CD4-positive, alpha-beta T cell treated with Interleukin-1 beta for 1 hour (primary cell): ENCODE results near the gene CNTNAP2.

ENCODE experiments used
- DNase-seq, 2 donors: peaks; one replicate each; pipeline ENCODE4 v3.0.0-alpha.2; 2020 to 2022

CNTNAP2 gene

DNA sequence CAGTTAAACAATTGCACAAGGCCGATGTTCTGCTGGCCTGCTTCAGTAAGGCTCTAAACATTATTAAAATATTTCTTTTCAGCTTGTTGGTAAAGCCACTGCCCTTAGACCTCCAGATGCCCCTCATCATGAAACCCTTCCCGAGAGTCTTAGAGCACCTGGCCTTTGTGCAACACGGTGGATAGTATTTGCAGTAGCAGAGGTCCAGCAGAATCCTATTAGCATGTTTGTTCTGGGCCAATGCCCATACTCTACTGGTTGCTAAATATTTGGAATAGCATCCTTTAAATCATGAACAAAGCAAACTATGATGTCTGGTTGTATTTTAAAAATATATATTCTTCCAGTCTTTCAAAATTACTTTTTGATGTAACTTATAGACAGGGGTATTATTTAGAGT, 584.6 kb downstream of the CNTNAP2 start:
- no peak for DNase-seq

DNA sequence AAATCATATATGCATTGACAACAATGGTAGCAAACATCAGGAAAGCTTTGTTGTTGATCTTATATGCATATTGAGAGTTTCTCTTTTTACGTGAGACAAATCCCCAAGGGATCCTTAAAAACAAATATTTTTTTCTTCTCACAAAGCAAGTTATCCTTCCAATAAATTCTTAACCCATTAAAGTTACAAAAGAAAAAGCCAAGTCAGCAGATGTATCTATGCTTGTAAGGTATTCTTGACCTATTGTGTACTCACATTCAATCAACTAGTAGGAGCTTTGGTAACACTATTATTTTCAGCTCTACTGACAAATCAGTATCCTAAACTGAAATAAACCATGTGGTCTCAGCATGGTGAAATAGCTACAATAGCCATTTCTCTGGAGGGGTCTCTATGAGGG, 586.3 kb downstream of the CNTNAP2 start:
- no peak for DNase-seq

DNA sequence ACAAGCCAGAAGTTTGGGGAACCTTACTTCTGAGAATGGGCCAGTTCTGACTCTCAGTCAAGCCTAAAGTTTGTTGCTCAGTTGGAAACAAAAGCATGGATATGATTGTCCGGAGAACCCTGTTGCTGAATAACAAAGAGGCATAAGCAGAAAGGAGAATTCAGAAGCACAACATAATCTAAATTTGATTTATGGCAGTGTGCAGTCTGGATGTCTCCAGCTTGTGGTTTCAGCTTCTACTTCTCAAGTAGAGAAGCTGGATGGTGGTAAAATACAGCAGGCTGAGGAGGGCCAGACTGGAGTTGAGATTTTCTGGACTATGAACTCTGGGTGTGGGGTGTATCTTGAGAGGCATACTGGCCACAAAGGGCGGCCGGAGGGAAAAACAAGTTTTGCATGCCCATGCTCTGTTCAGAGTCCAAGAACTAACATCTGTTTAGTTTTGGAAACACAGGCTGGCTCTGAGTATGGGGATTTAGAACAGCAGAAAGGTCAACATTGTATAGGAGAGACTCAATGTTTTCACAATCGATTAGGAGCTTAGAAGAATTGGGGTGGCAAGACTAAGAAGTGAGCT, 592.9 kb downstream of the CNTNAP2 start:
- no peak for DNase-seq

DNA sequence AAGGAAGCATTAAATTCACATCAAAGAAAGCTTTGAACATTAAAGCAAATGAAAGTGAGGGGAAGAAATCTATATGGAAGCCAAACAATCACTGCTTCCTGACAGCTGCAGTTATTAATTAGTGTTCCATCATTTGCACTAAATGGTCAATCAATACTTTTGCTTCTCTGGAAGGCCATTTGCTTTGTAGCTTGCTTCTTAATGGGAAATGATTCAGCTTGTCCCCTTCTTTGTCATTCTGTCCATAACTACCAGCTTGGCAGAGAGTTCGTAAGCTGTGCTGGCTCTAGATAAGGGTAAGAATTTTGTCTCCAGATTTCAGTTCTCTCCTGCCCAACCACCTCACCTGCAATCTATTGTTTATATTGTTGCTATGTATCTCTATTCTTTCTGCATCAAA, 596.6 kb downstream of the CNTNAP2 start:
- no peak for DNase-seq

DNA sequence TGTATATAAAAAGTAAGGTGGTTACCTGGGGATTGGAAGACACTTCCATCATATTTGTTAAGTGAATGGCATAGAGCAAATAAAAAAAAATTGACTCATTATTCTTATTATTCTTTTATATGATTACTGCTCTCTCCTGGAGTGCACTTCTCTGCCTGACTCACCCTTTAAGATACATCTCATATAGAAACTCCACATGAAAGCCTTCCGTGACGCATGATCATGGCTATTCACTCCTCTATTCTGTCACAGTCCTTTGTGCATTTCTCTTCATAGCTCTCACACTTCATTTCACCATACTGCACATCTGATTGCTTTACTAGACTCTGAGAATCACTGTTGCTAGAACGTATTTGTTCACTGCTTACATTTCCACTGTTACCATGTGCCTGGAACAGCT, 597.3 kb downstream of the CNTNAP2 start:
- DNase-seq = no peak

DNA sequence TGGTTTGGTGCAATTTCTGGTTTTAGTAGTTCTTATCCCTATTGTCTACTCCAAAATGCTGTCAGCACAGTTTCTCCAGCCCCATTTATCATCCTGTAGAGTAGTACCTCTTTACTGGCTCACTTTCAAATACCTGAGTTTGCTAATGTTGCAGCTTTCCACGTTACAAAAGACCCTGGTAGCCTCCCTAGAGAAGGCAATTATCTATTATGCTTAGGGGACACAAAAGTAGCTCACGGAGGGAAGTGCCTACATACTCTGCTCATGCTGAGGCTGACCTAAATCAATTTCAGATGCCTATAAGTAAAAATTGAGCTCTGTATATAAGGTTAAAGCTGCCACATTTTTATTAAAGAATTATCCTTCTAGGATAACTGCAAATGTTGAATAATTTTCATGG, 603.6 kb downstream of the CNTNAP2 start:
- DNase-seq = no peak

DNA sequence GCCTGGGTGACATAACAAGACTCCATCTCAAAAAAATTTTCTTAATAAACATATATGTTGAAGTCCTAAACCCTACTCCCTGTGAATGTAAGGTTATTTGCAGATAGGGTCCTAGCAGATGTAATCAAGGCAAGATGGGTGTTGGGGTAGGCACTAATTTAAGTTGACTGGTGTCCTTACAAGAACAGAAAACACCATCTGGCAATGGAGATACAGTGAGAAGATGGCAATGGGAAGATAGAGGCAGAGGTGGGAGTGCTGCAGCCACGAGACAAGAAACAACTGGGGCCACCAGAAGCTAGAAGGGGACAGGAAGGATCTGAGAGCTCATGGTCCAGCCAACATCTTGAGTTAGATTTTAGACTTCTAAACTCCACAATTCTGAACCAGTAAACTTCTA, 606.4 kb downstream of the CNTNAP2 start:
- DNase-seq = no peak

DNA sequence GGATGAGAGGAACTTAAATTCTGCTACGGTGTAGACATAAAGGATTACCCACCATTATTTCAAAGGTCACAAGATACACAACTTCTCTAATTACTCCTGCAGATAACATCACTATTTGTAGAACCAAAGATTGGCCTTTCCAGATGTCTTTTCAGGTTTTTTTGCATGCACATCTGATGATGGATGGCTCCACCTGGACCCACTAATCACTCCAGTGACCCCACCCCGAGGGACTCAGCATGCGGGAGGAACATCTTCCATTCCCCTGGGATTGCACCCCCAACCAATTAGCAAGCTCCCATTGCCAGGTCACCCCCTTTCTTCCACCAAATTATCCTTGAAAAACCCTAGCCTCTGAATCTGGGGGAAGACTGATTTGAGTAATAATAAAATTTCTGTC, 608.9 kb downstream of the CNTNAP2 start:
- DNase-seq = no peak

DNA sequence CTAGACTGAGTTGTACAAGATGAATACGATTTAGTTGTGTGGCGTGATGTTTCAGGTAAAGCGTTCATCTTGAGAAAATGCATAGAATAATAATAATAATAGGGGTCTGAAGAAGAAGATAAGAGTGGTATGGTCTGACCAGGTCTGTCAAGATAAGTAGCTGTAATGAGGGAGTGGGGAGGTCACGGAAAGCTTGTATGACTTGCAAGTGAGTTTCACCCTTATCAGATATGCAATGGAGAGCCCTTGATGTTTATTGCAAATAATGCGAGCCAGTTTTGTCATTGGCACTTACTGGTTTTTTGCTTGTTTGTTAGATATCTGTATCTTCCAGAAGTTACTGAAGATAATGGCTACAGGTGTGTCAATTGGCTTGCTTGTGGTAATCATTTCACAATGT, 611.5 kb downstream of the CNTNAP2 start:
- DNase-seq = no peak

DNA sequence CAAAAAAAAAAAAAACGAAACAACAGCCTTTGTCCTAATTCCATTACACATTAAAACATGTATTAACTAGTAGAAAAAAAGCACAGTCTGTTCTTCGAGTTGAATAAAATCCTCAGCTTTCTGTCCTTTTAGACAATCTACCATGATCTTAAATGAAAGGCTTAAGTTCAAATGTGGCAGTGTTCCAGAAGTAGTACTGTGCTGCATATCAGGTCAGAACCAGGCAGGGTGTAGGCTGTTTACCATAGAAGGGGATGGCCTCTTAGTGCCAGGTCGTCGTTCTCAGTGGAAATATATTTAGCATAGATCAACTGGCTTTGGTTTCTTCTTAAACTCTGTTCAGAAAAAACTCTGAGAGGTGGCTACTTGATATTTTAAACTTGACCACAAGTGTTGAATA, 612.0 kb downstream of the CNTNAP2 start:
- no peak for DNase-seq

DNA sequence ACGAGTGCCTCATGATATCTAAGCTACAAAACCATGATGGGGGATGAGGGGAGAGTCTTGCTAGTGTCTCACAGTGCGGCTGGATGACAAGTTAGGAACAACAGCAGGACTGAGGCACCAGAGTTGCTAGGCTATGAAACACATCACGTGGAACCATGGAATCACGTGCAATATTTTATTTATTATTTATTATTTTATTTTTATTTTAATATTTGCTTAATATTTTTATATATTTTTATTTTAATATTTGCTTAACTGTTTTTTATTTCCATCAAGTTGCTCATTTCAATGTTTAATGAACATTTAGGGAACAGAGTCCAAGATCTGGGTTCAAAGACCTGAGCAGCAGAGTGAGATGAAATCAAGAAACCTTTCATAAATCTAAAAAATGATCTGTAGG, 614.6 kb downstream of the CNTNAP2 start:
- no peak for DNase-seq

DNA sequence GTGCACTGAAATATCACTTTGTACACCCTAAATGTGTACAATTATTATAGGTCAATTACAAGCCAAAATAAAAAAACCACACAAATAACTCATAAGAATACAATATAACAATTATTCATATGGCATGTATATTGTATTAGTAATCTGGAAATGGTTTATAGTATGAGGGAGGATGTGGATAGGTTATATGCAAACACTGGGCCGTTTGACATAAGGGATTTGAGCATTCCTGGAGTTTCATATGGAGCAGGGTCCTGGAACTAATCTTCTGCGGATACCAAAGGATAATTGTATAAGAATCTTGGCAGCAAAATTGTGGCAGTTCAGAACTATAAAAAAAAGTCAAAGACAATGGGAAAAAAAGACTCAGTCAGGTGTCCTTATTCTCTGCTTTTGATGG, 619.4 kb downstream of the CNTNAP2 start:
- no peak for DNase-seq

DNA sequence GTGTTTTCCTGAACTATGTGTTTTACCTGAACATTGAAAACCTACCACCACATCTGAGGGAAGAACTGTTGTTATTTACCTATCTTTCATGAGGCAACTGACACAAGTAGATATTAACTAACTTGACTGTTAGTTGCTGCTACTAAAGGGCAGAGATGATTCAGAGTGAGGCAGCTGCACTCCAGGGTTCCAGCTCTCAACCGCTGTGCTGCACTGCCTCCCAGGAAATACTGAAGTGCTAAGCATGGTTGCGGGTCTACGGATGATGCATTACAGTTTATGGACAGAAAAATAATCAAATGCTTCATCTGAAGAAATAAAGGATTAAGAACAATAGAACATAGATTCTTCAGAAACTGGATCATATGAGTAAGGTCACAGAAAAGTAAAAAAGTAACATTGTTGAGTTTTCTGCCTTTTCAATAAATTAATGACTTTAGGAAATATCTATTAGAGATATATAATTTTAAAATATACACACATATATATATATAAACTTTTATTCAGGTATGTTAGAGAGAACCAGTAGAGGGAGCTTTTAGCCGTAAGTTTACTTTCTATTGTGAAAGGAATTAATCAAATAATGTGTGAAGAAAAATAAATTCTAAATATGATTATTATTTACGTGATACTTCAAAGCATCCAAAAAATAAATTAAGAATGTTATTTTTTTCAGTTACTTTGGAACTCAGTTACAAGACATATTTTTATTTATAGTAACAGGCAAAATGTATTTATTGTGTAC, 620.0 kb downstream of the CNTNAP2 start:
- no peak for DNase-seq

DNA sequence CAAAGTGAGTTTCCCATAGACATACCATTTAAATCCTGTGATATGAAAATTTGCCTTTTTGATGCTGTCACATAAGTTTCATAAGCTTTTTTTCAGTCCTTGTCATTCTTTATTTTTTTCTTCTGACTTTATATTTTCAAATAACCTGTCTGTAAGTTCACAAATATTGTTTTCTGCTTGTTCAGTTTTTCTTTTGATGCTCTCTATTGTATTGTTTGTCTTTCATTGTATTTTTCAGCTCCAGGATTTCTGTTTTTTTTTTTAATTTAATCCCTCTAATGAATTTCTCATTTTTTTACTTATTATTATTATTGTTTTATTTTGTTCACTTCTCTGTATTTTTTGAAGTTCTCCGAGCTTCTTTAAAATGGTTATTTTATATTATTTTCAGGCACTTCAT, 623.4 kb downstream of the CNTNAP2 start:
- DNase-seq = no peak

DNA sequence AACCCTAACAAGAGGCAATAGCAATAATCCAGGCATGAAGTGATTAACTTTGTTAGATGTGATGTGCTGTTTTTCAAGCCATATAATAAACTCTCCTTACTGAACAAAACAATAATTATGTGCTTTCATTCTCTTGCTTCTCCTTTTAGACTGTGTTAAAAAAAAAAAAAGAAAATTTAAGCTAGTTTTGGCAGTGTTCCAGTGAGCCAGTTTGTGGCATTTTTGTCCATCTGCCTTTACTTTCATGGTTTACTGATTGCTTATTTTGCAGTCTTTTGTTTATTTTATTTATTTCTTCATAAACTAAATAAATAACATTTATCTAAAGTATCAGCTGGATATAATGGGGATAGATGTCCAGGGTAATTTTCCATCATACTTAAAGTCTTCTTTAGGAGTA, 625.3 kb downstream of the CNTNAP2 start:
- DNase-seq = no peak

DNA sequence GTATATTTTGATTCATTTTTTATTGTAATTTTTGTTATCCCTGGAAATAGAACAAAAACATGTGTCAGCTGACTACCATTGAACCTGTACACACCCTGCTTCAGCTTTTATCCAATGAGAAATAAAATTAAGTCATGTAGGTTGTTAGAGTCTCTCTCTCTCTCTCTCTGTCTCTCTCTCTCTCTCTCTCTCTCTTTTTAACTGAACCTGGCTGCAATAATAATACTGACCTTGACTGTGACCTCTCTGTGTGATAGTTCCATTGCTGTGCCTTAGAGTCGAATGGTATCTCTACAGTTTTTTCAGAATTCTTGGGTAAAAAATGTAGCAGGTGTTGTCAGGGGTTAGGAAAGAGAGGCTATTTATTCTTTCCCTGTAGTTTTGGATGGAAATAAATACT, 637.8 kb downstream of the CNTNAP2 start:
- no peak for DNase-seq

DNA sequence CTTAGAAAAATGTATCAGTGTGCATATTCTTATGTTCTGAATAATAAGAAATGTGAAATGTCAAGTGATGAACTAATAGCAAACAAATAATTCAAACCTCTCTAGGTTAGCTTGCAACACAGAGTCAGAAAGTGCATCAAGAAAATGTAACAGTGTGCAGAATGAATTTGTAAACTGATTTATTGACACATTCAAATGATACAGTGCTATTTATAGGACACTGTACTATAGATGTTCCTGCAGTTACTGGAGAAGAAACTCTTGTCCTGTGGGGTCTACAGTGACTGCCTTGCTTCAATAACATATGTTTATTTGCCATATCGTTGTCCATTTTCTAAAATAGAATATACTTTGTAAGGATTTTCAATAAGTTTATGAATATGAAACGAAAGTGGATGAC, 639.0 kb downstream of the CNTNAP2 start:
- no peak for DNase-seq

DNA sequence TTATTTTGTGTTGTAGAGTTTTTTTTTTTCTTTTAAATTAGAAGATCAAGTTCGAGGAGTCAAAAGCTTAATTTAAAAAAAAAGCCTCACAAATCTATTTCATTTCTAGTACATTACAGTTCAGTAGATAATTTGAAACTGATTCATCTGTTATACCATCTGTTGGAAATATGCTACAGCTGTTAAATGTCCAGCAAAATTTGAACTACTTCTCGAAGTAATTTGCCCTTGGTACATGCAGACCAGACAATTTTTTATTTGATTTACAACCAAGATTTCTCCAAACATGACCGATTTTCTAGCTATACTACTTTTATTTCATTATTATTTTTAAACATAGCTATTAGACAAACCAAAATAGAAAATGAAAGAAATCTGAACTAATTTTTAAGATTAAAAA, 647.9 kb downstream of the CNTNAP2 start:
- no peak for DNase-seq

DNA sequence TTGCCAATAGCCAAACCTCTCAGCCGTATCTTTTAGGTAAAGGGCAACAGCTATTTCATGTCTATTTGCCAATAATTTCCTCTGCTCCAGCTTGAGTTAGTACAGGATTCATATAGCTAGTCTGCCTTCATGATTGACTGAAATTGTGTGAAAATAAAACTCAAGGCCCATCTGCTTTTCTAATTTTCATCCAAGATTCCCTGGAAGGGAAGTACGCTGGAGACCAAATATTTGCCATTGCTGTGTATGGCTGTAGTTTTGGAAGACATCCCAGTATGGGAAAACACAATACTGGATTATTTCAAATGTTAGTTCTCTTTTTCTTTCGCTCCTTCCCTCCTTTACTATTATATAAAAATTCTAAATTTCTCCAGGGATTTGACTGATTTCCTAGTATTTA, 652.4 kb downstream of the CNTNAP2 start:
- no peak for DNase-seq

DNA sequence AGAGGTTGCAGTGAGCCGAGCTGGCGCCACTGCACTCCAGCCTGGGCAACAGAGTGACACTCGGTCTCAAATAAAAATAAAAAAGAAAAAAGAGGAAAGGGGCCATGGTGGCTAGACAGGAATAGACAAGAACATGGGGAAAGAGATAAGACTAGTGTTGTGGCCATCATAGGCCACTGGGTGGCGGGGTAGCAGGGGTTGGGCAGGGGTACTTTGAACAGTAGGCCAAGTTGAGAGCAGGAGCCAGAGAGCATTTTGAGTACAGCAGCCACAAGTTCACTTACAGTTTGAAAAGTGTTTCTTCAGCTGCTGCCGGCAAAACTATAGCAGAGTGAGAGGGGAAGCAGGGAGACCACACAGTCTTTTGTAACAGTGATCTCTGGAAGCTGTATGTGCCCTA, 656.0 kb downstream of the CNTNAP2 start:
- no peak for DNase-seq

DNA sequence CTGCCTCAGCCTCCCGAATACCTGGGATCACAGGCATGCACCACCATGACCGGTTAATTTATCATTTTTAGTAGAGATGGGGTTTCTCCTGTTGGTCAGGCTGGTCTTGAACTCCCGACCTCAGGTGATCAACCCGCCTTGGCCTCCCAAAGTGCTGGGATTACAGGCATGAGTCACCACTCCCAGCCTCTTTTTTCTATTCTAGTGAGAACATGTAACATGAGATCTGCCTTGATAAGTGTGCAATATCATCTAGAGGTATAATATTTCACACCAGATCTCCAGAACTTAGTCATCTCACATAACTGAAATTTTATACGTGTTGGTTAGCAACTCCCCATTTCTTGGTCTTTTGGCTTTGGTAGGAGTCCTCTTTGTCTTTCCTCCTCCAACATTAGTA, 656.9 kb downstream of the CNTNAP2 start:
- no peak for DNase-seq

DNA sequence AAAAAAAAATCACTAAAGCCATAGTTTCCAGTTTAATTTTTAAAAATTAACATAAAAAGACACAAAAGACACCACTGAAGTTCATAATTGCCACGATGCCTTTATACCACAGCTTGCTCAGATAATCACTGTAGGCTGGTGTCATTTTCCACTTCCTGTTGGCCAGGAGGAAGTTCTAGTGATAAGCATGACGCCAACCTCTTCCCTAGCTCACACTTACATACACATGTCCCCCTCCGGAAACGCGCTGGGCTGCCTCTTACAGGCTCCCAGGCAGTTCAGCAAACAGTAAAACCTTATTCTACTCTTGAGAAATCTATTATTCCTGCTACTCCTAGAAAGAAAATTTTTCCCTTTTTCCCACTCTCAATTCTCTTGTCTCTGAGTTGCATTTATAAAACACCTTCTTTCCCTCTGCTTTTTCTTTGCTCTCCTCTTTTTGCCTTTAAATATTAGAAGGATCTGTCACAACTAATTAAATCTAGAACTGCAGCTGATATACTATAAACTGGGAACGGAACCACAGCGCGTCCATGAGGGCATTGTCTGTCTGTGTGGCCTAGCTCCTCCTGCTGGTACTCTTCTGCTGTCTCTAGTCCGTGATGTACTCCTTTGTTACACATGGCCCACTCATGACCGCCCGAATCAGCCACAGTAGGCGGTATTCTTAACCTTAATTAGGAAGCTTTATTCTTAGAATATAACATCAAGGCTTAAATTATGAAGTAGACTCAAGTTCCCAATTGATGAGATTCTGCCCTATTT, 664.9 kb downstream of the CNTNAP2 start:
- DNase-seq = no peak

DNA sequence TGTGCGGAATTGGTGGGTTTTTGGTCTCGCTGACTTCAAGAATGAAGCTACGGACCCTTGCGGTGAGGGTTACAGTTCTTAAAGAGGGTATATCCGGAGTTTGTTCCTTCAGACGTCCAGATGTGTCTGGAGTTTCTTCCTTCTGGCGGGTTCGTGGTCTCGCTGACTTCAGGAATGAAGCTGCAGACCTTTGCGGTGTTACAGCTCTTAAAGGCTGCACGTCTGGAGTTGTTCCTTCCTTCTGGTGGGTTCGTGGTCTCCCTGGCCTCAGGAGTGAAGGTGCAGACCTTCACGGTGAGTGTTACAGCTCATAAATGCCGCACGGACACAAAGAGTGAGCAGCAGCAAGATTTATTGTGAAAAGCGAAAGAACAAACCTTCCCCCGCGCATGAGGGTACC, 670.7 kb downstream of the CNTNAP2 start:
- DNase-seq = no peak

DNA sequence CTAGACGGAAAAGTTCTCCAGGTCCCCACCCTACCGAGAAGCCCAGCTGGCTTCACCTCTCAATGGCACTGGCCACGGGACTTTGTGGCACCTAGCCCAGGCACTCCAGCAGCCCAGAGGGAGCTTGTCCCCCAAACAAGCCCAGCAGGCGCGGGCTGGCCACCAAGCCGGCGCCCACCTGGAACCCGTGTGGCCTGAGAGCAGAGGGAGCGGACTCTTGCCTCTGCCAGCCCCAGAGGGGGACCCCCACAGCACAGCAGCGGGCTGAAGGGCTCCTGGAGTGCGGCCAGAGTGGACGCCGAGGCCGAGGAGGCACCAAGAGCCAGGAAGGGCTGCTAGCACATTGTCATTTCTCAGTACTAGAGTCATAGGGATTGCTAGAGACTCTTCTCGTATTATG, 671.4 kb downstream of the CNTNAP2 start:
- no peak for DNase-seq
